Middle frontal gyrus (tissue), 1 donor: Measurements from ENCODE around the gene TRIM47.
"Not testable (repeated sequence)": the region's sequence is repeated elsewhere in the genome, so short reads cannot be mapped to it uniquely, and the experiment has no call there.

Source experiments
- DNase-seq: peaks from one replicate; pipeline ENCODE4 v3.0.0-alpha.2; 2015; ENCODE audit warnings: low spot score; ENCODE audit errors: extremely low spot score

TRIM47 gene

GRCh38 chr17:75869282-75870141 is 8.9 kb downstream of the TRIM47 start:
- DNase-seq, result no peak

- not testable (repeated sequence) for DNase-seq
Measured at GRCh38 chr17:75868730-75869281, 9.6 kb downstream of the TRIM47 start.

GRCh38 chr17:75865404-75866188 is 12.8 kb downstream of the TRIM47 start:
- DNase-seq, result not testable (repeated sequence)

- DNase-seq, result not testable (repeated sequence)
Measured at GRCh38 chr17:75864887-75865286, 13.5 kb downstream of the TRIM47 start.

GRCh38 chr17:75864448-75864871 is 13.9 kb downstream of the TRIM47 start:
- no peak for DNase-seq

- no peak for DNase-seq
Measured at GRCh38 chr17:75861927-75862317, 16.5 kb downstream of the TRIM47 start.

- not testable (repeated sequence) for DNase-seq
Measured at GRCh38 chr17:75859358-75859757, 19.0 kb downstream of the TRIM47 start.

- DNase-seq, result no peak
Measured at GRCh38 chr17:75856062-75856756, 22.2 kb downstream of the TRIM47 start.

GRCh38 chr17:75855310-75856061 is 22.9 kb downstream of the TRIM47 start, which contains the start of gene WBP2:
Gene WBP2 (minus strand): TSS chr17:75855335. CDS start chr17:75855297, 38 bp downstream.
- peak; percentile 100 for DNase-seq

GRCh38 chr17:75854881-75855309 is 23.5 kb downstream of the TRIM47 start:
- no peak for DNase-seq

- no peak for DNase-seq
Measured at GRCh38 chr17:75854101-75854748, 24.2 kb downstream of the TRIM47 start.

- DNase-seq, result no peak
Measured at GRCh38 chr17:75853433-75853832, 24.9 kb downstream of the TRIM47 start.

GRCh38 chr17:75851693-75851991 is 26.7 kb downstream of the TRIM47 start:
- not testable (repeated sequence) for DNase-seq

GRCh38 chr17:75850928-75851692 is 27.3 kb downstream of the TRIM47 start:
- no peak for DNase-seq

- no peak for DNase-seq
Measured at GRCh38 chr17:75849724-75850123, 28.7 kb downstream of the TRIM47 start.

- no peak for DNase-seq
Measured at GRCh38 chr17:75849279-75849646, 29.1 kb downstream of the TRIM47 start.

GRCh38 chr17:75848523-75849278 is 29.7 kb downstream of the TRIM47 start:
- DNase-seq, result no peak

GRCh38 chr17:75847614-75848522 is 30.5 kb downstream of the TRIM47 start:
- DNase-seq, result no peak
